Stimulated activated CD4-positive, alpha-beta T cell treated with anti-CD3 and anti-CD28 coated beads, TNF-alpha, amount 100 ng/mL, for 48 hours (primary cell): ENCODE data around the gene APPBP2.
"Not testable (repeated sequence)": the region's sequence is repeated elsewhere in the genome, so short reads cannot be mapped to it uniquely, and the experiment has no call there.

Experiments
- DNase-seq, 3 donors: peaks; one replicate each; pipeline ENCODE4 v3.0.0-alpha.2; 2020; ENCODE audit warnings: low read depth in 3 of 3

APPBP2 gene

DNA sequence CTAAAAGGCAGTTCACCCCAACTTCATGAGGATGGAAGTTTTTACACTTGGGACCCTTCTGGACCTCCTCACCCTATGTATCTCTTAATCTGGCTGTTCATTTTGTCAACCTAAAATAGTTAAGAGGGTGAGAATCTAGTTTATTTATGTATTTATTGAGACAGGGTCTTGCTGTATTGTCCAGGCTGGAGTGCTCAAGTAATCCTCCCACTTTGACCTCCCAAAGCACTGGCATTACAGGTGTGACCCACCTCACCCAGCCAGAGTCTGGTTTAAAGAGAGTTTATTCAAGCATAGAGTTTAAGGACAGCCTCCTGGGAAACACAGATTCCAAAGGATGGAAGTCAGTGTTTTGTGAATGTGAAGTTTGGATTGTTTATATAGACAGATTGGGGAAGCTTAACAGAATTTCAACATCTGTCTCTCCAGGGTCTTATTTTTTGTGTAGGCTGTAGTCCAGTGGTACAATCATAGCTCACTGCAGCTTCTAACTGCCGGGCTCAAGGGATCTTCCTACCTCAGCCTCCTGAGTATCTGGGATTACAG is 8.0 kb upstream of the APPBP2 start:
- DNase-seq: no peak

DNA sequence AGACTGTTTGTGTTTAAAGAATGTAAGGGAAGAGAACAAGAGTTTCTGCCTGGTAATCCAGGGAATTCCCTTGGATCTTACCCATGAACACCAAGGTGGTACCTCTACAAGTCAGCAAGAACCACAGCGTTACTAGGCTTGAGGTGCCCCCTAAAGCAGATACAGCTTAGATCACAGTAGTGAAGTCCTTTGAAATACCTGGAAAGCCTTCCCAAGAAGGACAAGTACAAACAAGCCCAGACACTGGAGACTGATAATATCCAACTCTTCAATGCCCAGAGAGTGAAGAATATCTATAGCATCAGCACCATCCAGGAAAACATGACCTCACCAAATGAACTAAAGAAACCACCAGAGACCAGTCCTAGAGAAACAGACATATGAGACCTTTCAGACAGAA is 3.8 kb upstream of the APPBP2 start:
- no peak for DNase-seq

DNA sequence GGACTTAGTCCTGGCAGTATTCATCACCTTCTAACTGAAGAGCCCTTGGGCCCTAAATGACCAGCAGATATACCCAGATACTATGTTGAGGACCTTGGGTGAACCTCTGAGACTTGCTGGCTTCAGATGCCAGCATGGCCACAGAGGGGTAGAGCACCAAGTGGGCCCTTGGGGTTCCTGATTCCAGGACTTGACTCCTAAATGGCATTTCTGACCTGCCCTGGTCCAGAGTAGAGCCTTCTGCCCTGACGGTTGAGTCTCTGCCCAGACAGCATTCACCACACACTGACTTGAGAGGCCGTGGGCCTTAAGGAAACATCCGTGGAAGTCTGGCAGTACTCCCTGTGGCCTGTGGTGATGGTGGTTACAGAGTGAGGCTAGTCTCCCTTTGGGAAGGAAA is 2.8 kb upstream of the APPBP2 start:
- no peak for DNase-seq

- no peak for DNase-seq
These were observed 1.7 kb upstream of the APPBP2 start for GRCh38 chr17:60527701-60528100.

- DNase-seq: no peak
These were observed 684 bp upstream of the APPBP2 start for GRCh38 chr17:60526726-60527125.

DNA sequence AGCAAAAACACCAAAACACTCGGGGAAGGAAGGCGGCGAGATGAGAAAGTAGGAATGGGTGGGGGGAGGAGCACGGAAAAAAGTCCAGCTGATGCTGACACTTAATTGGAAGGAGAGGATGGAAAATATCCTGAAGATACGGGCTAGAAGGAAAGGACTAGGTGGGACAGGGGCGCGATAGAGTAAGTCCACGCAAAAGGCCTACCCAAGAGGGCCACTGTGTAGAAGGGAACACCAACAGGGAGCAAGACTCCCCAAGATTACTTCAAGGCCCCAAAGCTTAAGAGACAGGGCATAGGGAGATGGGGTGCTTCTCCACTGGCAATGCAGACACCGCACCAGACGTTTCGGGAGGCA is 736 bp downstream of the APPBP2 start:
- no peak for DNase-seq

- DNase-seq: no peak
These were observed 1.3 kb downstream of the APPBP2 start for GRCh38 chr17:60524463-60525327.

DNA sequence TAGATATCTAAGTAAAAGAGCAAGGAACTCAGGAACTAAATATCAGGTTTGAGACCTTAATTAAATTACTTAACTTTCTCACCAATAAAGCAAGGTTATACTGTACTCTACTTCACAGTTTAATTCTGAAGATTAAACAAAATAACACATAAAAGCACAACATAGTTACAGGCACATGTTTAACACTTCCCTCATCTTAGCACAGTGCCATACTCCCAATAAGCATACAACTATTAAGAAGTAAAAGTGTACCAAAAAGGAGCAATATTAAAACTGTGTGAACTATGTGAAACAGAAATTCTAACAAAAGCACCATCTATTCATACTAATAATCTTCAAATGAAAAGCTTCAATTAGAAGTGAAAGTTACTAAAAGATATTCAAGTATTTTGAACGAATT is 2.2 kb downstream of the APPBP2 start:
- DNase-seq: no peak

GRCh38 chr17:60522889-60523626 is 3.0 kb downstream of the APPBP2 start:
- no peak for DNase-seq

DNA sequence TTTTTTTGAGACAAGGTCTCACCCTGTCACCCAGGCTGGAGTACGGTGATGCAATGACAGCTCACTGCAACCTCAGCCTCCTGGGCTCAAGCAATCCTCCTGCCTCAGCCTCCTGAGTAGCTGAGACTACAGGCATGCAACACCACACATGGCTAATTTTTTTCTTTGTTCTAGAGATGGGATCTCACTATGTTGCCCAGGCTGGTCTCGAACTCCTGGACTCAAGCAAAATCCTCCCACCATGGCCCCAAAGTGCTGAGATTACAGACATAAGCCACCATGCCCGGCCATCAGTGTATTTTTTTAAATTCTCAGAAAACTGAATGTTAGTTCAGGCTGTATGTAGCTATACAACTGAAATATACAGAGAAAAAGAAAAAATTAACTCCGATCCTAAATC is 6.2 kb downstream of the APPBP2 start:
- DNase-seq: no peak

DNA sequence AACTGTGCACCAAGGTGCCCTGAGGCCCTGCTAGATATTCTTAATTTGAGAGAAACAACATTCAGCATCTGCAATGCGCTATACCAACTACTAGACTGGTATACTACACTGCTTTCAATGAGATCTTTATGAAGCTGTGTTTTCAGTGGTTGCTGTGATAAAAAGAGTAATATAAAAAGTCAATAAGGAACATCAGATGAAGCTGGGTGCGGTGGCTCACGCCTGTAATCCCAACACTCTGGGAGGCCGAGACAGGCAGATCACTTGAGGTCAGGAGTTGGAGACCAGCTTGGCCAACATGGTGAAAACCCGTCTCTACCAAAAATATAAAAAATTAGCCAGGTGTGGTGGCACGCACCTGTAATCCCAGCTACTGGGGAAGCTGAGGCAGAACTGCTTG is 10.4 kb downstream of the APPBP2 start:
- DNase-seq: not testable (repeated sequence)

GRCh38 chr17:60515199-60515598 is 10.8 kb downstream of the APPBP2 start:
- not testable (repeated sequence) for DNase-seq

GRCh38 chr17:60514500-60514899 is 11.5 kb downstream of the APPBP2 start:
- no peak for DNase-seq

DNA sequence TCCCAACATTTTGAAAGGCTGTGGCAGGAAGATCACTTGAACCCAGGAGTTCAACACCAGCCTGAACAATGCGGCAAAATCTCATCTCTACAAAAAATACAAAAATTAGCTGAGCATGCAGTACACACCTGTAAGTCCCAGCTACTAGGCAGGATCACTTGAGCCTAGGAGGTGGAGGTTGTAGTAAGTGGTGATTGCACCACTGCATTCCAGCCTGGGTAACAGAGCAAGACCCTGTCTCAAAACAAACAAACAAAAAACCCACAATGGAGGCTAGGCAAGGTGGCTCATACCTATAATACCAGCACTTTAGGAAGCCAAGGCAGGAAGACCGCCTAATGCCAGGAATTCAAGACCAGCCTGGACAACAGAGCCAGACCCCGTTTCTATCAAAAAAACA is 12.0 kb downstream of the APPBP2 start:
- DNase-seq: no peak

- no peak for DNase-seq
These were observed 13.0 kb downstream of the APPBP2 start for GRCh38 chr17:60513014-60513413.

- no peak for DNase-seq
These were observed 15.3 kb downstream of the APPBP2 start for GRCh38 chr17:60510723-60511122.

GRCh38 chr17:60510031-60510430 is 16.0 kb downstream of the APPBP2 start:
- DNase-seq: no peak

DNA sequence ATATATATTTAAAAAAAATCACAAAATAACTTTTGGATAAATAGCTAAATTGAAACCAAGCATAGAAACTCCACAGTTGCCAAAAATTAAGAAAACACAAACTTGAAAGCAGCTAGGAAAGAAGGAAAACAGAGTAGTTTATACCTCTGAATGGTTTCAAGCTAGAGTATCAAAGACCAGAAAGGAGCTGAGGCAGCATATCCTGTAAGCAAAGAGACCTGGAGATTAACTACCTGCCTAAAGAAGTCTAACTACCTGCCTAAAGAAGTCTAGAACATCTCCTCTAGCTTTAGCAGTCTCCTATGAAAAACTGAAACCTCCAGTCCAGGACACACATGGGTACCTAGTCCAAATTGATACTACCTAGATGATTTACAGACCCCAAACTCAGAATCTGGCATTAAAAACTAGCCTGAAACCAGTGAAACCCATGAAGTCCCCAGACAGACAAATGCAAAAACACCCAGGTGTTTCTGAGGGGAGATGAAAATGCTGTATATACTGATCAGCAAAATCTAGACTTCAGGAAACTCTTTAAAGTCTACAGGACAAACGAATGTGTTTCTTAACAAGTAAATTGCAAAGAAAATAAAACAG is 17.6 kb downstream of the APPBP2 start:
- DNase-seq: no peak

DNA sequence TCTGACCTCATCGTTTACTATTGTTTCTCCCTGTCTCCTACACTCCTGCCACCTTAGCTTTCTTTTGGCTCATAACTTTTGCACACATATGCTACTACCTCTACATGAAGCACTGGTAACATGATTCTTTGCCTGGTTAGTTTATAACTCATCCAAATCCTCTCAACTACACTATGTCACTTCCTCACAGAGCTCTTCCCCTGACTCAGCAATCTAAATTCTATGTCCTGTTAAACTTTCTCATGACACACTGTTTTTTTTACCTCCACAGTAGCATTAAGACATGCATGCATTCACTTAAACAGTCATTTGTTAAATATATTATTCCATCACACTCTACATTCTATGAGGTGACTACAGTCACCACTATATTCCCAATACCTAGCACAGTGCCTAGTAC is 19.7 kb downstream of the APPBP2 start:
- no peak for DNase-seq

DNA sequence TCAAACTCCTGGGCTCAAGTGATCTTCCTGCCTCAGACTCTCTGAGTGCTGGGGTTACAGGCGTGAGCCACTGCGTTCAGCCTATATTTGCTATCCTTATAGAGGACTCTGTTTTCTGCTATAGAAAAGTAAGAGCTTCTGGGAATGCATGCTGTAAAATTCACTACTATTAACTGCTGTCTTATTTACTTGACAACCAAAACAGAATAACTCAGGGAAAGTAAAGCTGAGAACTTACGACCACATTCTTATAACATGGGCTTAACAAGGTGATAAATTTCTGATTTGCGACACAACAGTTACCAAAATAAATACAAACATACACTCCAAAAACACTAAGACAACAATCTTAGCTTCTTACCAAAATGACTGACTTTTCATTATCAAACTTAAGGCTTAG is 23.9 kb downstream of the APPBP2 start:
- no peak for DNase-seq

DNA sequence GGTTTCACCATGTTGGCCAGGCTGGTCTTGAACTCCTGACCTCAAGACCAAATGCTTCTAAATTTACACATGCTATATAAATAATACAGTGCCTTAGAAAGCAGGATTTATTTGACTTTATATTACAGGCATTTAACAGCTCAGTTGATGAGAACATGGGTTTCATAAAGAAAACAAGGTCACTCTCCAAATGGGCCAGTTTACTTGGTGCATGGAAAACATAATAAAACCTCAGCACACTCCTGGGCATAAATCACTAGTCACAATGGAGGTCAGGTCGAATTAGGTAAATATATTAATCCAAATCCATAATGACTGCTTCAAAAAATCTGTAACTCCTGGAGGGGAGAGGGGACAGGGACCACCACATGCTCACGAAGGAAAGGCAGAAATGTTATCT is 24.5 kb downstream of the APPBP2 start:
- no peak for DNase-seq

- DNase-seq: no peak
These were observed 30.0 kb downstream of the APPBP2 start for GRCh38 chr17:60496041-60496440.

- no peak for DNase-seq
These were observed 30.8 kb downstream of the APPBP2 start for GRCh38 chr17:60495260-60495659.
